Lung (tissue), 12 donors: ENCODE measurements around the gene TP53RK. TPM values are rescaled to one million over a fixed set of nuclear protein-coding genes. Genes with fewer than 3 reads are reported as not detected.

ENCODE experiments used
- ATAC-seq: fragments of 200-7000 bp; cut with Tn5 transposase; one replicate; pipeline ENCODE4 v1.9.1; 2020; ENCODE audit warnings: moderate number of reproducible peaks; ENCODE audit not compliant: insufficient read depth, low FRiP score
- DNase-seq, 3 donors: peaks; one replicate each; pipeline ENCODE4 v3.0.0-alpha.2; 2013 to 2017
- H3K27ac ChIP-seq, 2 donors: one replicate each; pipeline ENCODE4 v1.5.1; 2013; ENCODE audit warnings: mild to moderate bottlenecking in 2 of 2, moderate library complexity in 2 of 2, control low read depth in 1 of 2, inconsistent platforms in 1 of 2, low read depth in 1 of 2, low read length in 1 of 2
- H3K27me3 ChIP-seq, 3 donors: one replicate each; pipeline ENCODE4 v1.5.1; 2013; ENCODE audit warnings: low read length in 2 of 3; ENCODE audit not compliant: control insufficient read depth in 3 of 3, insufficient read depth in 3 of 3
- H3K36me3 ChIP-seq, 4 donors: one replicate each; pipeline ENCODE4 v1.5.1; 2013; ENCODE audit warnings: low read length in 4 of 4, mild to moderate bottlenecking in 1 of 4, moderate library complexity in 1 of 4; ENCODE audit not compliant: control insufficient read depth in 4 of 4, insufficient read depth in 4 of 4
- H3K4me1 ChIP-seq, 5 donors: one replicate each; pipeline ENCODE4 v1.5.1; 2013; ENCODE audit warnings: low read length in 5 of 5, mild to moderate bottlenecking in 2 of 5, moderate library complexity in 1 of 5; ENCODE audit not compliant: control insufficient read depth in 5 of 5, insufficient read depth in 5 of 5
- H3K4me3 ChIP-seq: one replicate; pipeline ENCODE4 v1.5.1; 2013; ENCODE audit warnings: mild to moderate bottlenecking, control low read depth, moderate library complexity
- H3K9ac ChIP-seq, 2 donors: one replicate each; pipeline ENCODE4 v1.5.1; 2013; ENCODE audit warnings: low read length in 2 of 2, control low read depth in 1 of 2; ENCODE audit not compliant: insufficient read depth in 1 of 2
- H3K9me3 ChIP-seq, 4 donors: one replicate each; pipeline ENCODE4 v1.5.1; 2013; ENCODE audit warnings: low read length in 3 of 4, mild to moderate bottlenecking in 1 of 4, moderate library complexity in 1 of 4; ENCODE audit not compliant: control insufficient read depth in 4 of 4, insufficient read depth in 3 of 4
- CTCF ChIP-seq: IDR thresholded peaks from 2 replicates; pipeline ENCODE4 v1.5.1; 2012; ENCODE audit warnings: mild to moderate bottlenecking; ENCODE audit errors: control extremely low read depth, extremely low read depth
- WGBS, 2 donors: extraction: QIAGEN DNeasy Blood & Tissue Kit; methylation state at CpG; one replicate each; pipeline ENCODE4 v1.1.7; 2013; 5-methylcytosine and 5-hydroxymethylcytosine counted together
- polyA plus RNA-seq, 2 donors: library from polyadenylated mRNA; stranded (reverse); fragments of 200-250 nt; gene quantifications; one replicate each; pipeline ENCODE4 v1.2.1, GENCODE V29; 2013
- total RNA-seq, 2 donors: library from RNA; depleted of rRNA in 1 of 2; stranded (reverse); fragments of >200 nt in 1 of 2; gene quantifications; one replicate each; pipeline ENCODE4 v1.2.1, GENCODE V29; 2014 to 2021
- donor health status: control.
- donor health status: control.
- donor health status: Bipolar disorder and iron deficiency.
- donor health status: healthy.
- donor health status: DM: yes; HTN: yes; CAD: no.

The TP53RK gene
- total and polyA plus RNA-seq, 4 donors, result 11.6 to 15.7 (median 12.5) TPM

GRCh38 chr20:46712056-46712636, 22.9 kb upstream of the TP53RK start:
- Histone ChIP-seq H3K4me3 (no peak overlapping the region), H3K4me1 (peaks cover 0 to 19% (median 10%) of the 10 kb centered on the region in 5 donors), H3K9me3 (no peaks in the 10 kb centered on the region), H3K27ac (no peak overlapping the region), H3K9ac (no peak overlapping the region), H3K36me3 (peaks cover 0 to 7% (median under 1%) of the 10 kb centered on the region in 4 donors), H3K27me3 (no peaks in the 10 kb centered on the region)
- DNase-seq, result no peak
- TF ChIP-seq CTCF, result no peak
- no peak for ATAC-seq
- WGBS, 2 donors, result 76 to 87% methylated on average over 5 of the region's 5 CpGs

GRCh38 chr20:46710153-46710913, 21.1 kb upstream of the TP53RK start:
- Histone ChIP-seq H3K4me3 (peak overlapping the region; percentile 64), H3K4me1 (peaks cover 0 to 18% (median 10%) of the 10 kb centered on the region in 5 donors), H3K9ac (peak overlapping the region; percentile 84 to 87), H3K36me3 (peaks cover 0 to 7% (median under 1%) of the 10 kb centered on the region in 4 donors), H3K27me3 (no peaks in the 10 kb centered on the region), H3K27ac (peak overlapping the region in 1 of 2 donors; percentile 75), H3K9me3 (peaks cover 0 to 3% (median 0%) of the 10 kb centered on the region in 4 donors)
- 38 to 41% methylated on average over 22 of the region's 22 CpGs for WGBS, 2 donors
- ATAC-seq (no peak), DNase-seq (no peak)
- no peak for TF ChIP-seq CTCF

- peaks cover 0 to 18% (median 10%) of the 10 kb centered on the region in 5 donors for H3K4me1 ChIP-seq
- peak within 1 kb of the TSS; percentile 84 to 87 for H3K9ac ChIP-seq
- 1 to 3% methylated on average over 19 to 67 of the region's 67 CpGs for WGBS, 2 donors
- peak; percentile 61 for ATAC-seq
- H3K27ac ChIP-seq, result peak within 1 kb of the TSS in 1 of 2 donors; percentile 75
- H3K27me3 ChIP-seq, result no peaks in the 10 kb centered on the region
- H3K9me3 ChIP-seq, result peaks cover 0 to 3% (median 0%) of the 10 kb centered on the region in 4 donors
- TF ChIP-seq CTCF, result no peak
- DNase-seq, result peak; percentile 88 to 91 (median 89)
- H3K36me3 ChIP-seq, result peaks cover 0 to 7% (median under 1%) of the 10 kb centered on the region in 4 donors
- peak within 1 kb of the TSS; percentile 64 for H3K4me3 ChIP-seq
Measured at GRCh38 chr20:46709459-46710152, 20.4 kb upstream of the TP53RK start, which contains the start of gene SLC2A10. SLC2A10 (plus strand) TSS chr20:46709649; CDS start chr20:46709737, 88 bp downstream.
